HFFc6 (cell line): Measurements from ENCODE around the gene RBAK. TPM values are rescaled to one million over a fixed set of nuclear protein-coding genes. Genes with fewer than 3 reads are reported as not detected.

Experiments used
- DNase-seq: peaks from one replicate; pipeline ENCODE4 v3.0.0-alpha.2; 2018
- H3K27ac Mint-ChIP-seq: 2 replicates; pipeline ENCODE4 v1.8.0; 2020; ENCODE audit warnings: mild to moderate bottlenecking, mixed read lengths
- H3K27me3 Mint-ChIP-seq: 2 replicates; pipeline ENCODE4 v1.8.0; 2021; ENCODE audit warnings: mild to moderate bottlenecking, moderate library complexity, mixed read lengths; ENCODE audit not compliant: insufficient read depth
- H3K36me3 Mint-ChIP-seq: 2 replicates; pipeline ENCODE4 v1.8.0; 2021; ENCODE audit warnings: low read depth, mixed read lengths
- H3K4me1 Mint-ChIP-seq: 2 replicates; pipeline ENCODE4 v1.8.0; 2020; ENCODE audit warnings: low read depth, mixed read lengths
- H3K4me3 Mint-ChIP-seq: 2 replicates; pipeline ENCODE4 v1.8.0; 2020; ENCODE audit warnings: mild to moderate bottlenecking, moderate library complexity, mixed read lengths
- H3K9me3 Mint-ChIP-seq: 2 replicates; pipeline ENCODE4 v1.8.0; 2020; ENCODE audit warnings: mild to moderate bottlenecking, mixed read lengths
- total RNA-seq, 6 experiments: library from RNA; stranded (reverse); fragmentation: NEBNext Ultra II Directional; extraction: Animal tissue kit (Norgen Biotek cat#: 25700); gene quantifications; 2 replicates in 1 of 6; 3 replicates in 5 of 6; pipeline ENCODE4 v1.2.3, GENCODE V29; 2021
- TF ChIP-seq, protein P1 (sequence below): fragments of 200-600 bp; sonication (generic); IDR thresholded peaks from 2 replicates; pipeline ENCODE4 v1.5.0; 2021; ENCODE audit warnings: antibody characterized with exemption, mild to moderate bottlenecking

The RBAK gene
- total RNA-seq, 6 experiments from 2014 or later = 7.0 to 8.2 (median 8.0) TPM

DNA sequence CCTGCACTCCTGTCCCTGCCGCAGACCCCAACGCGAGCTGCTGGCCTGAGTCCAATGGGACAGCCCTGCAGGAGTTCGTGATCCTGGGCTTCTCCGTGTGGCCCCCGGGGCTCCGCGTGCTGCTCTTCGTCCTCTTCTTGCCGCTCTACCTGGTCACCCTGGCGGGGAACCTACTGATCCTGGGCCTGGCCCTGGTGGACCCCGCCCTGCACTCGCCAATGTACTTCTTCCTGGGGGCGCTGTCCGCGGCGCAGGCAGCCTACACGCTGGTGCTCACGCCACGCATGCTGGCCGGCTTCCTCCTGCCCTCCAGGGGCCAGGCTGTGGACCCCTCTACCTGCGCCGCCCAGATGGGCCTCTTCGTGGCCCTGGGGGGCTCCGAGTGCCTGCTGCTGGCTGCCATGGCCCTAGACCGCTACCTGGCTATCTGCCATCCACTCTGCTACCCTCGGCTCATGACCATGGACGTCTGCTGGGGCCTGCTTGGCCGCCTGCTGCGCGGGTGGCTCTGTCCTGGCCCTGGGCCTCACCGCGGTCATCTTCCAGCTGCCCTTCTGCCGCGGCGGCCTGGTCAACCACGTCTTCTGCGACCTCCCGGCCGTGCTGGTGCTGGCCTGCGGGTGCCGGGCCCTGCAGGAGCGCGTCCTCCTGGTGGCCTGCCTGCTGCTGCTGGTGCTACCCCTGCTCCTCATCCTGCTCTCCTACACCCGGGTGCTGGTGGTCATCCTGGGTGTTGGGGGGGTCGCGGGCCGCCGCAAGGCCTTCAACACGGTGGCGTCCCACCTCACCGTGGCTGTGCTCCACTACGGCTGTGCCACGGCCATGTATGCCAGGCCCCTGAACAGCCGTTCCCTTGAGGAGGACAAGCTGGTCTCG lies 71.7 kb downstream of the RBAK start:
- Mint-ChIP-seq H3K4me3 (no peak overlapping the region), H3K9me3 (peaks cover 4% of the 10 kb centered on the region; the same call in 1 of the 2 replicates), H3K27ac (no peak overlapping the region), H3K4me1 (no peaks in the 10 kb centered on the region), H3K27me3 (peaks cover 26% of the 10 kb centered on the region), H3K36me3 (no peaks in the 10 kb centered on the region)
- TF ChIP-seq, protein P1, sequence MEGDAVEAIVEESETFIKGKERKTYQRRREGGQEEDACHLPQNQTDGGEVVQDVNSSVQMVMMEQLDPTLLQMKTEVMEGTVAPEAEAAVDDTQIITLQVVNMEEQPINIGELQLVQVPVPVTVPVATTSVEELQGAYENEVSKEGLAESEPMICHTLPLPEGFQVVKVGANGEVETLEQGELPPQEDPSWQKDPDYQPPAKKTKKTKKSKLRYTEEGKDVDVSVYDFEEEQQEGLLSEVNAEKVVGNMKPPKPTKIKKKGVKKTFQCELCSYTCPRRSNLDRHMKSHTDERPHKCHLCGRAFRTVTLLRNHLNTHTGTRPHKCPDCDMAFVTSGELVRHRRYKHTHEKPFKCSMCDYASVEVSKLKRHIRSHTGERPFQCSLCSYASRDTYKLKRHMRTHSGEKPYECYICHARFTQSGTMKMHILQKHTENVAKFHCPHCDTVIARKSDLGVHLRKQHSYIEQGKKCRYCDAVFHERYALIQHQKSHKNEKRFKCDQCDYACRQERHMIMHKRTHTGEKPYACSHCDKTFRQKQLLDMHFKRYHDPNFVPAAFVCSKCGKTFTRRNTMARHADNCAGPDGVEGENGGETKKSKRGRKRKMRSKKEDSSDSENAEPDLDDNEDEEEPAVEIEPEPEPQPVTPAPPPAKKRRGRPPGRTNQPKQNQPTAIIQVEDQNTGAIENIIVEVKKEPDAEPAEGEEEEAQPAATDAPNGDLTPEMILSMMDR = no peak
- no peak for DNase-seq

Other genes starting within 250 kb of the RBAK start
- not detected for gene PAPOLB, start 183.8 kb upstream of the RBAK start, total RNA-seq
- under 1 TPM; 0.09 to 0.43 (median 0.24) TPM for gene RADIL, start 162.1 kb upstream of the RBAK start, total RNA-seq
- gene MMD2, start 86.7 kb upstream of the RBAK start, total RNA-seq = not detected
- gene WIPI2, start 144.4 kb downstream of the RBAK start, total RNA-seq = 10 to 100 TPM; 55.0 to 71.9 (median 59.2) TPM
- gene SLC29A4, start 237.1 kb downstream of the RBAK start, total RNA-seq = 1 to 10 TPM in 2 of 6 experiments, under 1 TPM in 4; 0.62 to 2.1 (median 0.84) TPM